Endometrium (tissue), 2 donors: ENCODE measurements around the gene AQP5.

ENCODE experiments used
- FAIRE-seq: peaks from 2 replicates; lab custom pipeline; 2012; peaks lifted over from hg19 to GRCh38; lab: Jason Lieb, UNC
- donor health status: control.
- donor health status: control.

The AQP5 gene

GRCh38 chr12:49932533-49933130 is 29.0 kb upstream of the AQP5 start:
- FAIRE-seq: no peak

DNA sequence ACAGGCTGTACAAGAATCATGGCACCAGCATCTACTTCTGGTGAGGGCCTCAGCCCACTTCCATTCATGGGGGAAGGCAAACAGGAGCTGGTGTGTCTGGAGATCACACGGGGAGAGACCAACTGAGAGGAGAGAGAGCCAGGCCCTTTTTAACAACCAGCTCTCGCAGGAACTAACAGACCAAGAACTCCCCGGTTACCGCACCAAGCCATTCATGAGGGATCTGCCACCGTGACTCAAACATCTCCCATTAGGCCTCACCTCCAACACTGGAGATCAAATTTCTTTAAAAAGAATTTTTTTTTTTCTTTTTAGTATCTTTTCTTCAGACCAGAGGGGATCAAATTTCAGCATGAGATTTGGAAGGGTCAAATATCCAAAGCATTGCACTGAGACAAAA is 27.9 kb upstream of the AQP5 start:
- no peak for FAIRE-seq

- FAIRE-seq: no peak
Measured at GRCh38 chr12:49934505-49934904, 27.2 kb upstream of the AQP5 start.

GRCh38 chr12:49936925-49937324 is 24.7 kb upstream of the AQP5 start:
- FAIRE-seq: no peak

- no peak for FAIRE-seq
Measured at GRCh38 chr12:49937639-49938300, 23.9 kb upstream of the AQP5 start.

DNA sequence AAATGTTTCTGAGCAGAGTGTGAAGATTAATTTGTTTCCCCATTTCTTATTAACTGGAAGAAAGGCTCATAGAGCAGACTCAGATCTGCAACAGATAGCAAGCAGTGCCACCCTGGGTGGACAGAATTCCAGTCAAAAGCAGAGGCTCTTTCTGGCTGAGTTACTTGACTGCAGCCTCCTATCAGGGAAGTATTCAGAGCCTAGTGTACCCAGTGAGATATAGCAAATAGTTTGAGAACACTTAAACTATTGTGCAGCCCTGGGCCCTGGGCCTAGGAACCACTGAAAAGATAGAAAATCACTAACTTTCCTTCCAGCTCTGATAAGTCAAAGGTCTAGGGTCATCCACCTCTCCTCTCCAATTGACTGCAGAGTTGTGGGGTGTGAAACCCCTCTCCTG is 22.4 kb upstream of the AQP5 start:
- FAIRE-seq: no peak

GRCh38 chr12:49939707-49940106 is 22.0 kb upstream of the AQP5 start:
- no peak for FAIRE-seq

DNA sequence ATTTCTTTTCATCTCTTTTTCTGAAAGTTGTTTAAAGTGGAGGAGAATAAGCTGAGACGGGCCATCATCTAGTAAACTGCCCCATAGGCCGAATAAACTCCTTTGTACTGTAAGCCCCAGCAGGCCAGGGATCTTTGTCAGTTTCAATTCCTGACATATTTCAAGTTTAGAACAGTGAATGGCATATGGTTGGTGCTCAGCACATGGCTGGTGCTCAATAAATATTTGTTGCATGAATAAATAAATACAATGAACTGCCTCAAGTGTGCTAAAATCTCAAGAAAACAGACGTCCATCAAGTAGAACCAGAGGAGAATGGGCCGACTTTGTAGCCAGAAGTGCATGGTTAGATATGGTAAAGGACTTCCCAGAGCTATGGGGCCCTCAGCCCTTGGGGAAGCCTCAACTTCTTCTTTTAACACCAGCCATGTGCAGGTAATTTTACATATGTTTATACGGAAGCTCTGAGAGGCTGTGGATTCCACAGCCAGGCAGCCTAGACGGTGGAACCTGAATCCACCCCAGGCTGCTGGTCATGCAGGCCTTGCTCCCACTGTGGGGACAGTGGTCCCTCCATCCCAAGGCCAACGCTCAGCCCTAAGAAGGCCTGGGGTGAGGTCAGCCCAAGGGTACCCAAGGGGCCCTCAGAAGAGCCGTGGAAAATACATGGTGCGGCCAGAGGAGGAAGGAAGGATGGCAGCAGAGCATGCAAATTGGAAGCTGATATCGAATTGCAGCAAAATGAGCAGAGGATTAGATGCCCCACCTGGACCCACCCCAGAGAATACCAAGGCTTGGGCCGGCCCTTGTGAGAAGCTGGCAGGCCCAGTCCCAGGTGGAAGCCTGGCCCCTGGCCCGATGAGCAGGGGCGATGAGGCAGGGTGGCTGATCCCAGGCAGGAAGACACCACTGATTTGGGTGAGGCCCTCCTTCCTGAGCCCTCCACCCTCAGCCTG is 19.8 kb upstream of the AQP5 start:
- FAIRE-seq: no peak

- no peak for FAIRE-seq
Measured at GRCh38 chr12:49942512-49942893, 19.2 kb upstream of the AQP5 start.

DNA sequence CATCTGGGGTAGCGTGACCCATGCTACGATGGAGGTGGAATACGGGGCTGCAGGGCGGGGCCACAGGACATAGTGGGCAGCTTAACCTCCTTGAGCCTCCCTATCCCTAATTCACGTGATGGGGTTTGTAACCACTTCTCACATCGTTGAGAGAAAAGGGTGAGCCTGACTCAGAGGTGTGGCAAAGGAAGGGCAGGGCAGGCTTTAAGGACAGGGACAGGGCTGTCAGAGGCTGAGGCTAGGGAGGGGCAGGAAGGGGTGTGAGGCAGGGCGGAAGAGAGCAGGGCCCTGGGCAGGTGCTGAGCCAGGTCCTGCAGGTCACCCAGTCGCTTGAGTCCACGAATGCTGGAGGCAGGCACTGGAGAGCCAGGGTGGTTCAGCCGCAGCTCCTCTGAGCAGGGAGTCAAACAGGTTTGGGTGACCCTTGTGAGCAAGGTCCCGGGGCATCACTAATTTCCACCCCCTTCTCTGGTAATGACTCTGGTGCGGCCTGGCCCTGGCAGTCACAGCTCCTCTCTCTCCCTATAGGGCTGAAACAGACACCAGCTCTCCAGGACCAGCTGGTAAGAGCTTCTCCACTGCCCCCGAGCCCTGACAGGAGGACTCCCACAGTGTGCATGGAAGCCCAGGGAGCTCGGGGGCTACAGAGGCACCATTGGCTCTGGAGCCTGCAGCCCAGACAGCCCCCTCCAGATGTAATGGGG is 18.6 kb upstream of the AQP5 start:
- no peak for FAIRE-seq

- no peak for FAIRE-seq
Measured at GRCh38 chr12:49943625-49943960, 18.1 kb upstream of the AQP5 start.

- no peak for FAIRE-seq
Measured at GRCh38 chr12:49944046-49944445, 17.6 kb upstream of the AQP5 start.

DNA sequence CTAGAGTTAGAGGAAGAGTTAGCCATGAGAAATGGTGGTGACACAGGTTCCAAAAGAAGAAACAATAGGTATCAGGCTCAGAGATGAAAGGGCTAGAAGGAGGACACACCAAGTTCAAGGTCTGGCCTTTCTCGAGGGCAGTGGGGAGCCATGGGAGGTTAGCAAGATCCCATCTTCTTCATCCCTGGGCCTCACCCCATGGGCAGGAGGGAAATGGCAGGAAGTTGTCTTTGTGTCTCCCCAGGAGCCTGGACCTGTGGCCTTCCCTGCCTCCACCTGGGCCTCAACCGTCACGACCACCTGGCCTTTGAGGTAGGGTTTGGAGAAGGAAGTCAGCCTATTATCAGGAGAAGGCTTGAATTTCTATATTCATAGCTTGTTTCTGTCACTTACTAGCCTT is 17.0 kb upstream of the AQP5 start:
- no peak for FAIRE-seq

DNA sequence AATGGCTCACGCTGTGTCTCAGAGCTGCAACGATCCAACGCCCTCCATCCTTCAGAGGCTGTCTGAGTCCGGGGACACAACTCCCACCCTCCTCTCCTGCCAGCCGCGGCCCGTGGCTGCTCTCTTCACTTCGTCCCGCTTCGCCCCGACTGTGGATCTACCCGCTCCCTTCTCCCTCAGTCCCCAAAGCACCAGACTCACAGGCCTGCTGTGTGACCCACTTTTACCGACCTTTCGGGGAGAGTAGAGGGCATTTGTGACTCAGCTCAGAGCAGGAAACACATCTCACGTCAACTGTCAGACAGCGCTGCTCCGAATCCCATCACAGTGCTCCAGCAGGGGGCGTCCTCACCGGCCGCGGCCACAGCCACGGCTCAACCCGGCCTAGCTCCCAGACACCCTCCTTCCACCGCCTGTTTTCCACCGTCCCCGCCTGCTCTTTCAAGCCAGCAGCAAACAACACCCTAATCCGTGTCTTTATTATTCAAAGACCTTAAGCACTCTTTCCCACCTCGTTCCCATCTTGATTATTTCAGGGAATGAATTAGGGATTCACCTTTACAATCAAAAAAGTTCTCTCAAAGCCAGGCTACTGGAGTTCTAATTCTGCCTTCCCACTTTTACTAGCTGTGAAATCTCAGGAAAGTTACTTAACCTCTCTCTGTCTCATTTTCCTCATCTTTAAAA is 16.1 kb upstream of the AQP5 start:
- FAIRE-seq: no peak

- FAIRE-seq: no peak
Measured at GRCh38 chr12:49946086-49946485, 15.6 kb upstream of the AQP5 start.

DNA sequence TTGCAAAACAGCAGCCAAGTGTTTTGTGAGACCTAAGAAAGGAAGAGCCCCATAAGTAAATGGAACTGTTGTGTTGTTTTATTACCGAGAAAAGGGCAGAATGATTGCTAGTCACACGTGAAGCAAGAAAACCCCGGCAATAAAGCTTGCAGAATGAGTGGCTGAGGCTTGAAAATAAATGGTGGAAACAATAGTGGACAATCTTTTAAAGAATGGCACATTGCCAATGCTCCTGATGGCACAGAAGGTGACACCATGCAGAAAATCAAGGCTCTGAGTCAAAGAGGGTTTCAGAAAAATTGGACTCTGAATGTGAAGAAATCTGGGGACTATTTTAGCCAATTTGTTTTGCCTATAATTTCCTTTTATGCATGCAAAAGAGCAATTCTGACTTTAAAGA is 15.2 kb upstream of the AQP5 start:
- no peak for FAIRE-seq

DNA sequence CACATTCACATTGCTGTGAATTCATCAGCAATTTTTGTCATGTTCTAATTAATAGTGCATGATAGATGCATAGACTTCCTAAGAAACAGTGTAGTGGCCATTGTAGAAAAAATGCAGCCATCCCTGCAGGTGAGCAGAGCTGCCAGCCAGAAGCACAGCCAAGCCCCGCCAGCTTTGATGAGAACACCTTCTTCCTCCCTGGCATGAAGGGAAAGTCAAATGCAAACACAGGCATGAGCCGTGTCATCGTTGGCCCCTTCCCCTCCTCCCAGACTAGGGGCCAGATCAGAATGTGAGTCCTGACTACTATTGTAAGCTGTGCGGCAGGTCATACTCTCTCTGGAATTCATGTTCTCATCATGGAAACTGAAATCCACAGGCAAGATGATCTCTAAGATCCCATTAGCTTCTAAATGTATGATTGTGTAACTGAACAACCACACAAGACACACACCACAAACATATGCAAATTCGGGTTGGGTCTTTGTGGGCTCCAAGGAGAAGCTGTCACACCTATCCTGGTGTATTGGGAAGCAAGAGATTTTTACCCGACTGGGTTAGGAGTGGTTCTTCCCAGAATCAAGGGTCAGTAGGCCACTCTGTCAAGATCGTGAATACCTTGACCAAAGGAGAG is 14.0 kb upstream of the AQP5 start:
- no peak for FAIRE-seq

GRCh38 chr12:49948866-49949845 is 12.5 kb upstream of the AQP5 start:
- no peak for FAIRE-seq

DNA sequence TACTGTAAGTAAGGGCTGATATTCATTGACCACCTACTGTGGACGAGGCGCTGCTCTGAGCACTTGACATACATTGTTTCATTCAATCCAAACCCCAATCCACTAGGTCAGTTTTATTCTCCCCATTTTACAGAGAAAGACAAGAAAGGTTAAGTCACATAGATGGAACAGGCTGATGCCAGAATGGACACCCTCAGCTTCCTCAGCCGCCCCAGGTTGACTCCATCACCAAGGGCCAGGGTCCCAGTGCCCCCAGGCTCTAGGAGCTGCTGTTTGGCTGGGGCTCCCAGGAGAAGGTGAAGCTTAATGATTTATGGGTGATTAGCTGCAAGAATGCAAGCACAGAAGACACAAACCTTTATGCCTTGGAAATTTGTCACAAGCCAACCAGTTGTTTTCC is 11.8 kb upstream of the AQP5 start:
- no peak for FAIRE-seq
